HCT116 (cell line): Measurements from ENCODE around the gene NTSR1.

Experiments
- CBX3 ChIP-seq: IDR thresholded peaks from 2 replicates; pipeline ENCODE4 v1.6.1; 2012; ENCODE audit warnings: low read depth
- CEBPB ChIP-seq: IDR thresholded peaks from 2 replicates; pipeline ENCODE4 v1.6.1; 2012; ENCODE audit warnings: low read depth
- EGR1 ChIP-seq: IDR thresholded peaks from 2 replicates; pipeline ENCODE4 v1.6.1; 2012; ENCODE audit warnings: low read depth
- EZH2 ChIP-seq: fragments of 200-600 bp; sonication (generic); IDR thresholded peaks from 2 replicates; pipeline ENCODE4 v1.6.1; 2017; ENCODE audit warnings: antibody characterized with exemption, mixed run types
- EZH2phosphoT487 ChIP-seq: fragments of 200-600 bp; IDR thresholded peaks from 2 replicates; pipeline ENCODE4 v1.6.1; 2018; ENCODE audit warnings: antibody characterized with exemption, borderline replicate concordance
- FOSL1 ChIP-seq: IDR thresholded peaks from 2 replicates; pipeline ENCODE4 v1.6.1; 2012; ENCODE audit warnings: low read depth
- JUND ChIP-seq: IDR thresholded peaks from 2 replicates; pipeline ENCODE4 v1.6.1; 2012
- POLR2A ChIP-seq: IDR thresholded peaks from 2 replicates; pipeline ENCODE4 v1.7.0; 2011; ENCODE audit warnings: borderline replicate concordance; ENCODE audit not compliant: insufficient read depth, insufficient read length; ENCODE audit errors: extremely low read depth
- POLR2AphosphoS5 ChIP-seq: IDR thresholded peaks from 2 replicates; pipeline ENCODE4 v1.6.1; 2011; ENCODE audit warnings: mild to moderate bottlenecking, low read depth, low read length, moderate library complexity
- RAD21 ChIP-seq: IDR thresholded peaks from 2 replicates; pipeline ENCODE4 v1.6.1; 2012; ENCODE audit warnings: low read depth, mild to moderate bottlenecking
- REST ChIP-seq: IDR thresholded peaks from 2 replicates; pipeline ENCODE4 v1.6.1; 2012; ENCODE audit warnings: low read depth
- SRF ChIP-seq: IDR thresholded peaks from 2 replicates; pipeline ENCODE4 v1.6.1; 2012; ENCODE audit warnings: low read depth
- YY1 ChIP-seq: IDR thresholded peaks from 2 replicates; pipeline ENCODE4 v1.6.1; 2011; ENCODE audit warnings: low read length, low read depth, moderate library complexity, mild to moderate bottlenecking; ENCODE audit not compliant: insufficient replicate concordance; ENCODE audit errors: extremely low read depth
- TF ChIP-seq, protein P1 (sequence below), 3 experiments: fragments of 200-600 bp in 1 of 3; sonication (generic) in 1 of 3; IDR thresholded peaks in 2 of 3; conservative IDR thresholded peaks in 1 of 3; 2 replicates each; pipeline ENCODE4 v1.5.1; 2012 to 2017; ENCODE audit warnings: low read depth in 2 of 3, low read length in 2 of 3, antibody characterized with exemption in 1 of 3, borderline replicate concordance in 1 of 3, control low read depth in 1 of 3, mild to moderate bottlenecking in 1 of 3, mixed read lengths in 1 of 3, mixed run types in 1 of 3, moderate library complexity in 1 of 3; ENCODE audit not compliant: insufficient read depth in 1 of 3

- TF ChIP-seq JUND: no peak
- TF ChIP-seq REST: no peak
- TF ChIP-seq, protein P1, sequence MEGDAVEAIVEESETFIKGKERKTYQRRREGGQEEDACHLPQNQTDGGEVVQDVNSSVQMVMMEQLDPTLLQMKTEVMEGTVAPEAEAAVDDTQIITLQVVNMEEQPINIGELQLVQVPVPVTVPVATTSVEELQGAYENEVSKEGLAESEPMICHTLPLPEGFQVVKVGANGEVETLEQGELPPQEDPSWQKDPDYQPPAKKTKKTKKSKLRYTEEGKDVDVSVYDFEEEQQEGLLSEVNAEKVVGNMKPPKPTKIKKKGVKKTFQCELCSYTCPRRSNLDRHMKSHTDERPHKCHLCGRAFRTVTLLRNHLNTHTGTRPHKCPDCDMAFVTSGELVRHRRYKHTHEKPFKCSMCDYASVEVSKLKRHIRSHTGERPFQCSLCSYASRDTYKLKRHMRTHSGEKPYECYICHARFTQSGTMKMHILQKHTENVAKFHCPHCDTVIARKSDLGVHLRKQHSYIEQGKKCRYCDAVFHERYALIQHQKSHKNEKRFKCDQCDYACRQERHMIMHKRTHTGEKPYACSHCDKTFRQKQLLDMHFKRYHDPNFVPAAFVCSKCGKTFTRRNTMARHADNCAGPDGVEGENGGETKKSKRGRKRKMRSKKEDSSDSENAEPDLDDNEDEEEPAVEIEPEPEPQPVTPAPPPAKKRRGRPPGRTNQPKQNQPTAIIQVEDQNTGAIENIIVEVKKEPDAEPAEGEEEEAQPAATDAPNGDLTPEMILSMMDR (IDR thresholded peaks at IDR 0.05 in 2 of 3, conservative IDR thresholded peaks at IDR 0.05 in 1 of 3; ENCODE audit: borderline replicate concordance in 1 of 3, insufficient read depth in 1 of 3, low read depth in 2 of 3, low read length in 2 of 3): no peak
- no peak for TF ChIP-seq POLR2AphosphoS5
- TF ChIP-seq POLR2A: no peak
- no peak for TF ChIP-seq SRF
- TF ChIP-seq RAD21: no peak
- TF ChIP-seq YY1: no peak
- TF ChIP-seq CEBPB: no peak
- no peak for TF ChIP-seq EZH2
- no peak for TF ChIP-seq CBX3
- TF ChIP-seq EZH2phosphoT487: no peak
- no peak for TF ChIP-seq FOSL1
- no peak for TF ChIP-seq EGR1
Observed at GRCh38 chr20:62692801-62693523, 15.7 kb upstream of the NTSR1 start.
